MM.1S (cell line): ENCODE measurements around the gene DEXI.

Source experiments
- DNase-seq: peaks from one replicate; pipeline ENCODE4 v3.0.0-alpha.2; 2015
- H2AFZ ChIP-seq: fragments of 300-600 bp; sonication (generic); 2 replicates; pipeline ENCODE4 v1.6.0; 2016; ENCODE audit warnings: antibody characterized with exemption, low read length
- H3F3A ChIP-seq: fragments of 300-600 bp; sonication (generic); 2 replicates; pipeline ENCODE4 v1.6.1; 2016; ENCODE audit warnings: mild to moderate bottlenecking, antibody characterized with exemption, low read length, moderate library complexity, mixed read lengths; ENCODE audit not compliant: insufficient read depth
- H3K27ac ChIP-seq: fragments of 300-600 bp; sonication (generic); 2 replicates; pipeline ENCODE4 v1.5.1; 2016; ENCODE audit warnings: mild to moderate bottlenecking, low read length
- H3K27me3 ChIP-seq: fragments of 300-600 bp; sonication (generic); replicated peaks from 2 replicates; pipeline ENCODE4 v1.6.0; 2016; ENCODE audit warnings: low read length; ENCODE audit not compliant: insufficient read depth
- H3K36me3 ChIP-seq: fragments of 300-600 bp; sonication (generic); replicated peaks from 2 replicates; pipeline ENCODE4 v1.6.1; 2016; ENCODE audit warnings: mild to moderate bottlenecking, low read length, mixed read lengths; ENCODE audit not compliant: insufficient read depth
- H3K4me1 ChIP-seq: fragments of 300-600 bp; sonication (generic); 2 replicates; pipeline ENCODE4 v1.6.1; 2016; ENCODE audit warnings: low read length, mixed read lengths
- H3K4me2 ChIP-seq: fragments of 300-600 bp; sonication (generic); 2 replicates; pipeline ENCODE4 v1.6.0; 2016; ENCODE audit warnings: low read depth, low read length
- H3K4me3 ChIP-seq: fragments of 300-600 bp; sonication (generic); 2 replicates; pipeline ENCODE4 v1.5.1; 2016; ENCODE audit warnings: low read length, mixed read lengths
- H3K79me2 ChIP-seq: fragments of 300-600 bp; sonication (generic); 2 replicates; pipeline ENCODE4 v1.6.1; 2016; ENCODE audit warnings: mixed run types, low read length, mixed read lengths
- H3K9ac ChIP-seq: fragments of 300-600 bp; sonication (generic); 2 replicates; pipeline ENCODE4 v1.6.1; 2016; ENCODE audit warnings: low read length, mixed read lengths
- H3K9me2 ChIP-seq: fragments of 300-600 bp; sonication (generic); replicated peaks from 2 replicates; pipeline ENCODE4 v1.6.1; 2016; ENCODE audit warnings: mild to moderate bottlenecking, low read length, mixed read lengths; ENCODE audit not compliant: insufficient read depth
- H3K9me3 ChIP-seq: fragments of 300-600 bp; sonication (generic); replicated peaks from 2 replicates; pipeline ENCODE4 v1.6.1; 2016; ENCODE audit warnings: mild to moderate bottlenecking, low read length, mixed read lengths; ENCODE audit not compliant: insufficient read depth
- H4K20me1 ChIP-seq: fragments of 300-600 bp; sonication (generic); 2 replicates; pipeline ENCODE4 v1.6.1; 2016; ENCODE audit warnings: mild to moderate bottlenecking, low read length, moderate library complexity, mixed read lengths; ENCODE audit not compliant: insufficient read depth
- EZH2 ChIP-seq: fragments of 300-600 bp; sonication (generic); optimal IDR thresholded peaks from 2 replicates; pipeline ENCODE3; 2017; ENCODE audit warnings: low read depth, mild to moderate bottlenecking, antibody characterized with exemption, low read length, mixed read lengths
- EZH2phosphoT487 ChIP-seq: fragments of 300-600 bp; sonication (generic); IDR thresholded peaks from 2 replicates; pipeline ENCODE4 v1.6.1; 2018; ENCODE audit warnings: antibody characterized with exemption, low read length
- TF ChIP-seq, protein P1 (sequence below): fragments of 300-600 bp; sonication (generic); IDR thresholded peaks from 2 replicates; pipeline ENCODE4 v1.5.1; 2016; ENCODE audit warnings: antibody characterized with exemption, low read length, mixed read lengths

Gene DEXI

DNA sequence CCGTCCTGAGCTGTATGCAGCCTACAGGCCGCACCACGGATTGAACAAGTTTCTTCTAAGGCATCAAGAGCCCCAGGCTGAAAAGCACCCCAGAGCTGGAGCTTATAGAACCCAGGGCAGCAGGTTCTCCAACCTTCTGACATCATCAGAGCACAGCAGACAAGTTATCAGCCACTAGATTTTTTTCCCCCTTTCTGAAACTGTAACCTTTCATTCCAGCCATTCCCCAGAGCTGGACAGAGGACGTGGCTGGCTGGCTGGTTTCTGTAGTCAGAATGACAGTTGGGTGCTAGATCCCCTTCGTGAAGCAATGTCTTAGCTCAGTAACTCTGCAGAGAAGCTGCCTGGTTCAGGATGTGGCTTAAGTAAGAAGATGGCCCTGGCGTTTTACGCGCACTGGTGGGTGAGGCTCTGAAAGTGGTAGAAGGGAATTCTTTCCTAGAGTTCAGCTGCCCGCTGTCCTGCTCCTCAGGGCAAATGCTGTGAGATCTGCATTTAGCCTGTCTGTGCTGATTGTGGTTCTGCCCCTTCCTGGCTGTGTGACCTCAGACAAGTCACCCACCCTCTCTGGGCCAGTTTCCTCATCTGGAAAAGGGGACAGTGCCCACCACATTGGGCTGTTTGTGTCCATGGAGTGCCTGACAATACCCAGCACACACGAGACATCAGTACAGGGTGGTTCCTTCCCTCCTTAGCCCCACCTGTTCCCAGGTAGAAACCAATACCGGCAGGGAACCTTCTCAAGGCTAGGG is 9.1 kb downstream of the DEXI start:
- H4K20me1 ChIP-seq: 0 out of 2 replicates have a peak, but pooled peaks cover 3% of the 10 kb centered on the region
- no peaks in the 10 kb centered on the region for H3K9me2 ChIP-seq
- H3F3A ChIP-seq: no peaks in the 10 kb centered on the region
- H3K27ac ChIP-seq: no peak overlapping the region
- H3K27me3 ChIP-seq: no peaks in the 10 kb centered on the region
- TF ChIP-seq, protein P1, sequence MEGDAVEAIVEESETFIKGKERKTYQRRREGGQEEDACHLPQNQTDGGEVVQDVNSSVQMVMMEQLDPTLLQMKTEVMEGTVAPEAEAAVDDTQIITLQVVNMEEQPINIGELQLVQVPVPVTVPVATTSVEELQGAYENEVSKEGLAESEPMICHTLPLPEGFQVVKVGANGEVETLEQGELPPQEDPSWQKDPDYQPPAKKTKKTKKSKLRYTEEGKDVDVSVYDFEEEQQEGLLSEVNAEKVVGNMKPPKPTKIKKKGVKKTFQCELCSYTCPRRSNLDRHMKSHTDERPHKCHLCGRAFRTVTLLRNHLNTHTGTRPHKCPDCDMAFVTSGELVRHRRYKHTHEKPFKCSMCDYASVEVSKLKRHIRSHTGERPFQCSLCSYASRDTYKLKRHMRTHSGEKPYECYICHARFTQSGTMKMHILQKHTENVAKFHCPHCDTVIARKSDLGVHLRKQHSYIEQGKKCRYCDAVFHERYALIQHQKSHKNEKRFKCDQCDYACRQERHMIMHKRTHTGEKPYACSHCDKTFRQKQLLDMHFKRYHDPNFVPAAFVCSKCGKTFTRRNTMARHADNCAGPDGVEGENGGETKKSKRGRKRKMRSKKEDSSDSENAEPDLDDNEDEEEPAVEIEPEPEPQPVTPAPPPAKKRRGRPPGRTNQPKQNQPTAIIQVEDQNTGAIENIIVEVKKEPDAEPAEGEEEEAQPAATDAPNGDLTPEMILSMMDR: no peak
- TF ChIP-seq EZH2 (no peak), EZH2phosphoT487 (no peak)
- peaks cover 5% of the 10 kb centered on the region; the same call in 1 of the 2 replicates for H3K4me1 ChIP-seq
- H3K9ac ChIP-seq: no peak overlapping the region
- no peaks in the 10 kb centered on the region for H3K36me3 ChIP-seq
- no peak overlapping the region for H2AFZ ChIP-seq
- no peak for DNase-seq
- peaks cover 49% of the 10 kb centered on the region for H3K79me2 ChIP-seq
- no peaks in the 10 kb centered on the region for H3K9me3 ChIP-seq
- H3K4me3 ChIP-seq: no peak overlapping the region
- H3K4me2 ChIP-seq: no peak overlapping the region

DNA sequence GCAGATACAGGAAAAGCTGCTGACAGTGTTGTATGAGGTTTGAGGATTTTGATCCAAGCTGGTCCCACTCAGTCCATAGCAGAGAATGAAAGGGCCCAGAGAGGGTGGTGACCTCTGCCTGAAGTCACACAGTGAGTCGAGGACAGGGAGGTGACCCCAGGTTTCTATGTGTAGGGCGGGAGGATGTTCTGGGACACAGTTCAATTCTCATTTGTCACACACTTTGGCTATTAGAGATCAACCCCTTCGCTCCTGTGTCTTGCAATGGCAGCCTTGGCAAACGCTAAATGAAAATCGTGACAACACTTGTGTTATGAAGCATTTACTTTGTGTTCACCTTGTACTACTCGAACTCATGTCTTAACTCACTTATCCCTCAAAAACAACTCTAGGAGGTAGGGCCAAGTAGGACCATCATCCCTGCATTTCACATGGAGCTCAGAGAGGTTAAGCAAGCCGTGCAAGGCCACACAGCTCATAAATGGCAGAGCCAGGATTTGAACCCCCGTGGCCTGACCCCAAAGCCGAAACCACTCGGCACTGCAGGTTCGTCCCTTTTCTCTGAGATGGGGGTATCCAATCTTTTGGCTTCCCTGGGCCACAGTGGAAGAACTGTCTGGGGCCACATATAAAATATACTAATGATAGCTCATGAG is 10.2 kb downstream of the DEXI start:
- no peak overlapping the region for H3K4me3 ChIP-seq
- peaks cover 41% of the 10 kb centered on the region for H3K79me2 ChIP-seq
- no peaks in the 10 kb centered on the region for H3K9me3 ChIP-seq
- H3K9me2 ChIP-seq: no peaks in the 10 kb centered on the region
- H3K4me1 ChIP-seq: 0 out of 2 replicates have a peak, but pooled peaks cover under 1% of the 10 kb centered on the region
- no peak overlapping the region for H2AFZ ChIP-seq
- H3K36me3 ChIP-seq: no peaks in the 10 kb centered on the region
- no peaks in the 10 kb centered on the region for H3K27me3 ChIP-seq
- TF ChIP-seq, protein P1: no peak
- TF ChIP-seq EZH2phosphoT487 (no peak), EZH2 (no peak)
- H4K20me1 ChIP-seq: 0 out of 2 replicates have a peak, but pooled peaks cover 3% of the 10 kb centered on the region
- no peak overlapping the region for H3K27ac ChIP-seq
- DNase-seq: no peak
- H3F3A ChIP-seq: no peaks in the 10 kb centered on the region
- no peak overlapping the region for H3K4me2 ChIP-seq
- no peak overlapping the region for H3K9ac ChIP-seq

DNA sequence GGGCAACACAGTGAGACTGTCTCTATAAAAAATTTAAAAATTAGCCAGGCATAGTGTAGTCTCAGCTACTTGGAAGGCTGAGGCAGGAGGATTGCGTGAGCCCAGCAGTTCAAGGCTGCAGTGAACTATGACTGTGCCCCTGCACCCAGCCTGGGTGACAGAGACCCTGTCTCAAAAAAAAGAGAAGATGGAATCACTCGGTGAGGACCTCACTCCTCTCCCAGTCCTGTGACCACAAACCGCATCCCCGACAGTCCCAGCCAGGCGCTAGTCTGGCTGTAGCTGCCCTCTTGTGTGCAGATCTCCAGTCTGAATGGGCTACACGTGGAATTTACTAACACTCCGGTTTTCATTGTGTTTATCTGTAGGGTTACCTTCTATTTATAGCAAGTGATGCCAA is 11.1 kb downstream of the DEXI start:
- Histone ChIP-seq H3K9me2 (no peaks in the 10 kb centered on the region), H3F3A (no peaks in the 10 kb centered on the region), H3K79me2 (peaks cover 35% of the 10 kb centered on the region), H3K36me3 (no peaks in the 10 kb centered on the region), H3K4me2 (no peak overlapping the region), H3K9ac (no peak overlapping the region), H2AFZ (no peak overlapping the region), H3K4me3 (no peak overlapping the region), H3K27me3 (no peaks in the 10 kb centered on the region), H3K9me3 (no peaks in the 10 kb centered on the region), H4K20me1 (0 out of 2 replicates have a peak, but pooled peaks cover 3% of the 10 kb centered on the region), H3K27ac (no peak overlapping the region), H3K4me1 (no peaks in the 10 kb centered on the region)
- TF ChIP-seq, protein P1: no peak
- TF ChIP-seq EZH2phosphoT487 (no peak), EZH2 (no peak)
- DNase-seq: no peak
